ENCODE measurements around the gene ZNF207.
A peak's percentile ranks its signal among the peaks of the same experiment; 100 is the strongest.
"Not testable (repeated sequence)": the region's sequence is repeated elsewhere in the genome, so short reads cannot be mapped to it uniquely, and the experiment has no call there.

ZNF207 gene

DNA sequence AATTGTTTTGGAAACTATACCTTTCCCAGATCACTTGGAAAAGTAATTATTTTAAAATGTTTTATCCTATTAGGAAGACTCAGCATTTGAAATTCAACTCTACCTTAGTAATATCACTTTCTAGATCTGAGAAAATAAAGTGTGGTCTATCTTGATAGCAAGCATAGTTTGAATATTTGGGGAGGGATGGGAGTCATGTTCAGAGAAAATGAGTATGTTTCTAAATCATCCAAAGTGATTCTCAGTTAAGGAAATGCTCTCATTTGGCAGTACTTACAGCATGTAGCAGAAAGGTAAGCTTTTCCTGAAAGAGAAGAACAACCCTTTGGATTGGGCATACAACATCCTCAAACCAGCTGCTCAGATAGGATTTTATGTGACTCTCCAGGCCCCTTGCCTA lies 14.9 kb upstream of the ZNF207 start:
- no peak for DNase-seq (ENCODE audit: low read depth in 3 of 3)

- no peak for DNase-seq (ENCODE audit: low read depth in 3 of 3)
Measured at GRCh38 chr17:32335687-32336086, 14.3 kb upstream of the ZNF207 start.

DNA sequence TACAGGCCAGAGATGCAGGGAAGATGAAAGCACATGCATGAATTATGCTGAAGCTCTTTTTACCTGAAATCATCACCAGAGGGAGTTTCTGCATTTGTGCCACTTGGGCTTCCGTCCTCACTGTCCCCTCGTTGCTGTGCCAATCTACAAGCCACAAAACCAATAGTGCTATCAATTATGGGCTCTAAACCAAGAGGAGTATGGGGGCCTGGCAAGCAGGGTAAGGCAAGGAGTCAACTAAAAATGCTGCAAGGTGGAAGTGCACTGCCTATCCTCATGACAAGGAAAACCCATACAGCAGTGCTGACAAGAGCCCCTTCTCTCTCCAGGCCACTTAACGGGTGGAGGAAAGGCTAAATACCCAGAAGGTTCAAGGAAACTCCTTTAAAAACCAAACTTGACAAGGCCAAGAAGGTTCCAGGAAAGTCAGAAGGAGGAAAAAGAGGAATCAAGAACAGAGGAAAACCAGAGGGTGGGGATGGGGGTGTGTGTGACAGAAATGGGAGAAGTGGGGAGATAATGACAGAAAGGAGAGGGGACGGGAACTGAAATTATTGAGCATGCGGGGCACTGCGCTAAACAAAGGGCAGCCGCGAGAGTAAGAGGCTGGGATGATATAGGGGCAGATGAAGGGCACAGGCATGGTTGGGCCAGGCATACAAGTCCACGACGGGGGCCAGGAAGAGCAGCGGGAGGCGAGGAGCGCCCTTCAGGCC lies 8.7 kb upstream of the ZNF207 start:
- peak in 1 of 3 experiments; percentile 20 for DNase-seq (ENCODE audit: low read depth in 3 of 3)

DNA sequence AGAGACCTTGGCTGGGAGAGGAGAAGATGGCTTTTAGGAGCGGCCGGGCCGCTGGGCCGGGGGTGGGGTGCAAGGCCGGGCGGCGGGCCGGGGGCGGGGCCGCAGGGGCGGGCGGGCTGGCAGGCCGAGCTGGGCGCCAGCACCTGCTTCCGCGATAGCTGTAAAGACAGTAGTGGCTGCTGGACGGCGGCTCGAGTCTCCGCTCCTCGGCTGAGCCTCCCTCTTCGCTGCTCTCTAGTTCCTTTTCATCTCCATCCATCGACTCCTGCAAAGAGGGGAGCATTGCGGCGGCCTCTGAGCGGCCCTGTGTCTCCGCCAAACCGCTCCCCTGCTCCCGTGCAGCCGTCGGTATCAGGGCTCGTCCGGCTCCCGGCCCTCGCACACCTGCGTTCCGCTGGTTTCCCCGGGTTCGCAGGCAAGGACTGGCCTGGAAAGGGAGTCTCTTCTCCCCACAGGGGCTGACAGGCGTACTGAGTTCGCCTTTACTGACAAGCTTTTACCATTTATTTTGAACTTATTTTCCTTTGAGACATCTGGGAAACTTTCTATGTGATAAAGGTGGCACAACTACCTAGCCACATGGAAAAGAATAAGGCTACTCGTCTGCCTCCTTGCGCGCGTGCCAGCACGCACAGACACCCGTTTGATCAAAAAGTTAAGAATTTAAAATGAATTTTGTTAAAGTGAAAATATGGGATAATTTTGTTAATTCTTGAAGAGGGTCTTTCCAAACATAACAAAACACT lies 7.9 kb upstream of the ZNF207 start, which contains the start of gene C17orf75:
C17orf75 (minus strand) TSS at position 317 of the 746 bp plus-strand sequence; CDS start at position 283, 34 bp downstream.
- peak; percentile 59 to 77 (median 65) for DNase-seq (ENCODE audit: low read depth in 3 of 3)

DNA sequence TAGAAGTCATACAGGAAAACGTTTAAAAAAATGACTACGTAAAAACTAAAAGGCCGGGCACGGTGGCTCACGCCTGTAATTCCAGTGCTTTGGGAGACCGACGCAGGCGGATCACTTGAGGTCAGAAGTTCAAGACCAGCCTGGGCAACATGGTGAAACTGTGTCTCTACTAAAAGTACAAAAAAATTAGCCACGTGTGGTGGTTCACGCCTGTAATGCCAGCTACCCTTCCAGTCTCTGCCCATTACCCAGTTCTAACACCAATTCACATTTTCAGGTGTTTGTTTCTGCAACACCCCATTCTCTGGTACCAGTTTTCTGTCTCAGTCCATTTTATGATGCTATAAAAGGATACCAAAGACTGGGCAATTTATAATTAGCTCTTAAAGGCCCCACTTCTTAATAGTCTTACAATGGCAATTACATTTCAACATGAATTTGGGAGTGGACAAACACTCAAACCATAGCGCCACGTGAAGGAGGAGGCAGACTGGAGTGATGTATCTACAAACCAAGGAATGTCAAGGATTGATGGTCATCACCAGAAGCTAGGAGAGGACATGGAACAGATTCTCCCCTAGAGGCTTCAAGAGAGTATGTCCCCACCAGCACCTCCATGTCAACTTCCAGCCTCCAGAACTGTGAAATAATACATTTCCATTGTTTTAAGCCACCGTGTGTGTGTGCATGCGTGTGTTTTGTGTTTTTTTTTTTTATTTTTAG lies 7.2 kb upstream of the ZNF207 start:
- DNase-seq (ENCODE audit: low read depth in 3 of 3), result no peak

GRCh38 chr17:32345951-32346600 lies 3.9 kb upstream of the ZNF207 start:
- DNase-seq (ENCODE audit: low read depth in 3 of 3), result no peak

- no peak for DNase-seq (ENCODE audit: low read depth in 3 of 3)
Measured at GRCh38 chr17:32348483-32348800, 1.5 kb upstream of the ZNF207 start.

- DNase-seq (ENCODE audit: low read depth in 3 of 3), result no peak
Measured at GRCh38 chr17:32349503-32349853, 479 bp upstream of the ZNF207 start.

DNA sequence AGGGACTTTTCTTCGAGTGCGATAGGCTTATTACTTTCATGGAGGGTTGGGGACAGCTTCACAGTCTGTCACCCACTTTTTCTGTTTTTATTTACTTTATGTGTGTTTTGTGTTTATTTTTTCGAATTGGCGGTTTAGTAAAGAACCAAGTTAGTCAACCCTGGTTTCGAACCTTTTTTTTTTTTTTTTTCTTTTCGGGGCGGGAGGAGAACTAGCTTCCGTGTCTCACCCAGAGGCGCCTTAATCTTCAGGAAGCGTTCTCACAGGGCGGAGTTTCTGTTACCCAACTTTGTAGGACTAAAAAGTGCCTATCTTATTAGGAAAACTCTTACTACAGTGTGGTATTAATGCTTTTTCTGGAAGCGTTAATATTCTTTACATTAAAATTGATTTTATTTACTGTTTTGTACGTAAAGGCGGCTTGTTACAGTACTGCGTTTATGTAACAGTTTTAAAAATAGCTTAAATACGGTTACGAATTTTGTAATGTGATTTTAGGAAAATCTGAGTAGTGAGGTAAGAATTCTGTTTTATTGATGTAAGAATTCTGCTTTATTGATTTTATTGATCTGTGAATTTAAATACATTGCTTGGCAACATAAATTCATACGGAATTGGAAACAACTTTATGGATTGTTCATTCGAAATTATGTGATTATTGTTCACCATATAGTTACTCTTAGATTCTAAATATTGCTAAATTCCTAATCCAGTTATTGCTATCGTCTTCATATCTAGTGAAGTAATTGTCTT lies 885 bp downstream of the ZNF207 start:
- DNase-seq (ENCODE audit: low read depth in 3 of 3), result no peak

GRCh38 chr17:32352734-32353133 lies 2.8 kb downstream of the ZNF207 start:
- not testable (repeated sequence) for DNase-seq (ENCODE audit: low read depth in 3 of 3)

DNA sequence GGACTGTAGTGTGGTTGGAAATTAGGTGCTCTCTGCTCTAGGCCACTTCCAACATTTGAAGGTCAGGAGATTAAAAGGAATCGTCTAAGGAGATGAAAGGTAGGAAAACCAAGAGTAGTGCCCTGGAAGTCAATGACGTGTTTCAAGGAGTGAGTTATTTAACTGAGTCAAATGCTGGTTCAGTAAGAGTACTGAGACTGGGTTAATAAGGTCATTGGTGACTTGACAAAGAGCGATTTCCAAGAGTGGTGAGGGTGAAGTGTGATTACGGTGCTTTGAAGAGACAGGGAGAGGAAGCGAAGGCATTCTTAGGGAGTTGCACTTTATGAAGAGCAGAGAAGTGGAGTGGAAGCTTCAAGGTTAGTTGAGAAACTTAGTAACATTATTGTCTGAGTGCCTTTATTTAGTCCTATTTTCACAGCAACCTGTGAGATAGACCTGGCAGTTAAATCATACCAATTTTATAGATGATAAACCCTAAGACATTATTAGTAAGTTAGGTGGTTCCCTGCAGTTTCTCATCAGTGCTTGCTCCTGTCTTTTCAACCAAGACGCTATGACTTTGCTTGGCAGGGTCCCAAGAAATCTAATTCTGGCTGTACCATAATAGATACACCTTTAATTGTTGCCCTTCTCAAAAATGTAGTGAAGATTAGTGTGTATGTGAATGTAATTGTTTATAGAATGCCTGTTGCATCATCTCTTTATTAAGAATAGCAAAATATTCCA lies 5.9 kb downstream of the ZNF207 start:
- no peak for DNase-seq (ENCODE audit: low read depth in 3 of 3)

DNA sequence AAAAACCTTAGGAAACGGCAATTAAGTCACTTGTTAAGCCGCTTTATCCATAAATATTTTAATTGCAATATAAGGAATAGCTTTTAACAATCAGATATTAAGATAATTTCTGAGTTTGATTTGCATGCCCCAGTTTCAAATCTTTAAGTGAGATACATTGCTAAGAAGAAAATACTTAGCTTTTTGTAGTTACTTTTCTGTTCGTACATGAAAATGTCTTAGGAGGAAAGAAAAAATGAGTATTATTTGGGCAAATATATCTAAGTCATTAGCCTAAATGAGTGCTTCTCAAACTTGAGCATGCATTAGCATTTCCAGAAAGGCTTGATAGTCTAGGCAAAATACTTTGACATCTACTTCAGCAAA lies 6.4 kb downstream of the ZNF207 start:
- no peak for DNase-seq (ENCODE audit: low read depth in 3 of 3)

- no peak for DNase-seq (ENCODE audit: low read depth in 3 of 3)
Measured at GRCh38 chr17:32356750-32357149, 6.8 kb downstream of the ZNF207 start.

GRCh38 chr17:32357615-32358014 lies 7.7 kb downstream of the ZNF207 start:
- no peak for DNase-seq (ENCODE audit: low read depth in 3 of 3)

DNA sequence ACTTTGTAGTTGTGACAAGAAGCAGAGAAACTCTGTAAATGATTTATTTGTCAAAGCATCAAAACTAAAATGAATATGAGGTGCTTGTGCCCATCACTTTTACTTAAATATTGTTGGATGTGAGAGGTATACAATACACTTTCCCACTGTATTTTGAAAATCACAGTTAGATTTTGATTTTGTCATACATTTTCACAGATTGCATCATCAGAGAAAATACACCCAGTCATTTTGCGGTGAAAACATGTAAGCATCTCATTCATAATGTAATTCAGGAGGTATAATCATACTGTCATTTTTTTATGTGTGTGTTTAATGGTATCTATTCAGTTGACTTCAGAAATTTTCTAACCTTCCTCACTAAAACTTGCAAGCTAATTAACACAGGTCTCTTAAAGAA lies 11.3 kb downstream of the ZNF207 start:
- no peak for DNase-seq (ENCODE audit: low read depth in 3 of 3)

DNA sequence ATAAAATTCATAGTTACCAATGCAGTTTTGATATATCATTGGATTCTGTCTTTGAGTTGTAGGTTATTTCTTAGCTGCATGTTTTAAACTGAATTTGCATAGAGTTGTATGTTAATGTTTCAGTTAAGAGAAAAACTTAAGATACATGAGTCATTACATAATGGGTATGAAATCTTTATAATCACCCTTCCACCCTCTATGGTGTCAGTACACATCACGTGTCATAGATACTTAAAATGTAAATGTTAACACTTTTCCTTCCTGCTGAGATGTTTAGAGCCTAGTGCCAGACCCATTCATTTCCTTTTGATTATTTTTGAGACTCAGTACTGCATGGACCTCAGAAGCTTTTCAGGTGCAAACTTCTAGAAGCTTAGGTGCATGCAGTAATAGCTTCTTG lies 20.5 kb downstream of the ZNF207 start:
- no peak for DNase-seq (ENCODE audit: low read depth in 3 of 3)

DNA sequence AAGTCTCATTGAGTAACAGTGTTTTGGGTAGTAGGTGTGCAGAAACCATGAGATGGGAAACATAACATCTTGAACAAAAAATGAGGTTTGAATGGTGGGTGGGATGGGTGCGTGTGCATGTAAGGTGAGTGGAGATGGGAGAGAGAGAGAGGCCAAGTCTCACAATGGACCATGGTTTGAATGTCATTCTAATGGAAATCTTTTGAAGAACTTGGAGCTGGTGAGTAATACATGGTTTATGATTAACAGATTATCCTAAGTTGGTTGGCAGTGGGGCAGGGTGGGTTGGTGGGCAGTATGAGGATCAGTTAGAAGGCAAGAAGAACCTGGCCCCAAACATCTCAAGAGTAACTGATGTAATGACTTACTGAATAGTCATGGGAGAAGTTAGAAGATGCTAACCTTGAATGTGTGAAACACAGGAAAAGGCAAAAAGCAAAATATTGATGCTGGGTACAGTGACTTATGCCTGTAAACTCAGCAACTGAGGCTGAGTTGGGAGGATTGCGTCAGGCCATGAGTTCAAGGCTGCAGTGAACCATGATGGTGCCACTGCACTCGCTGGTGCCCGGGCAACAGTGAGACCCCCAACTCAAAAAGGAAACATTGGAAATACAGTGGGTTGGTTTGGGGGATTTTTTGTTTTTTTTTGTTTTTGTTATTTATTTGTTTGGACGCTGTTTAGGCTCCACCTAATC lies 32.7 kb downstream of the ZNF207 start:
- no peak for DNase-seq (ENCODE audit: low read depth in 3 of 3)

DNA sequence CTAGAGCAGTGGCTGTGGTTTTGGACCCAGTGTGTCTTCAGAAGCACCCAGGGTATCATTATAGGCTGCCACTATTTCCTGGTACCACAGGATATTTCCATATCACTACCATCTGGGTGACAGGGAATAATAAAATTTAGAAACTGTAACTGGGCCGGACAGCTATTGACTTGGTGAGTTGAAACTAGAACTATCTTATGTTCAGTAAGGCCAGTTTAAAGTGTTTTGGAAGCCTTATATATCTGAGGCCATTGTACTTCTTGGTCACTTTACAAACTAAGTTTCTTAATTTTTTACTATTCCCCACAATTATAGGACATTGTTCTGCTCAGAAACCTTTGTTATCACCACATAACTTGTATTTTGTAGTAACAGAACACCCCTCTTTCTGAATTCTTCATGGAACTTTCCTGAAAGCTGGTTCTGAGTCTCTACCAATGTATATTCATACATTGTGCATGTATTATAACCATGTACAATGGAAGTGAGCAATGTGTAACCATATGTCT lies 34.0 kb downstream of the ZNF207 start:
- DNase-seq (ENCODE audit: low read depth in 3 of 3), result no peak

DNA sequence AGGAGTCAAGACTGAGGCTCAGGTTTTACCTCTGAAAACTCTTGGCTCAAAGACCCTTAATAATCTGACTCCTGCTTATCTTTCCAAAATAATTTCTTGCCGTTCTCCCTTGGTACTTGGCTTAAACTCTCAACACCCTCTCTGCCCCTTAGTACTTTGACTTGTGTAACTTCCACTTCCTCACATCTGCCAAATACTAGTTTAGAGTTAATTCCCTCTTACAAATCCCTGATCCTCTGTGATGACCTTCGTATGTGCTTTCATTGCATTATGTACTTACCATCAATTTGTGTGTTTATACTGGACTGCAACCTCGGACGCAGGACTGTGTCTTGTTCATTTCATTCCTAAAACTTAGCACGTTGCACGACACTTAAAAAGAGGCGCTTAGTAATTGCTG lies 35.2 kb downstream of the ZNF207 start:
- DNase-seq (ENCODE audit: low read depth in 3 of 3), result no peak

DNA sequence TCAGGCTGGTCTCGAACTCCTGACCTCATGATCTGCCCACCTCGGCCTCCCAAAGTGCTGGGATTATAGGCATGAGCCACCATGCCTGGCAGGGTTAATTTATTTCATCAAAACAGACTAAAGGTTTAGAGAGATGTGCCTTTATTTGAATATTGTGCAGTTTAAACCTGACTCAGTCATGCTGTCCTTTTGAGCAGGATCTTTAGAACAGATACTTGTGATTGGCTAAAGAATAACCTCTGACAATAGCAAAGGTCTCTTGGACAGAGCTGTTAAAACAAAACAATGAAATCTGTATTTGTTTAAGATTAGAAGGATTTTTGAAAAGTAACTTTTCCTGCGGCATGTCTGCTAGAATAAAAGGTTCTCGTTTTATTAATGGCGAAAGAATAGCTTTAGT lies 36.0 kb downstream of the ZNF207 start:
- DNase-seq (ENCODE audit: low read depth in 3 of 3), result no peak
